H4 (cell line): ENCODE measurements around the gene ZNF692. TPM values are rescaled to one million over a fixed set of nuclear protein-coding genes. Genes with fewer than 3 reads are reported as not detected.
"Not testable (repeated sequence)": the region's sequence is repeated elsewhere in the genome, so short reads cannot be mapped to it uniquely, and the experiment has no call there.

ENCODE experiments used
- DNase-seq: peaks from one replicate; pipeline ENCODE4 v3.0.0-alpha.2; 2015; ENCODE audit warnings: low spot score
- total RNA-seq: library from RNA; depleted of rRNA; stranded (reverse); fragments of >200 nt; shearing (Covaris generic); gene quantifications from 2 replicates; pipeline ENCODE4 v1.2.3, GENCODE V29; 2014; rRNA removed

The ZNF692 gene, protein sequence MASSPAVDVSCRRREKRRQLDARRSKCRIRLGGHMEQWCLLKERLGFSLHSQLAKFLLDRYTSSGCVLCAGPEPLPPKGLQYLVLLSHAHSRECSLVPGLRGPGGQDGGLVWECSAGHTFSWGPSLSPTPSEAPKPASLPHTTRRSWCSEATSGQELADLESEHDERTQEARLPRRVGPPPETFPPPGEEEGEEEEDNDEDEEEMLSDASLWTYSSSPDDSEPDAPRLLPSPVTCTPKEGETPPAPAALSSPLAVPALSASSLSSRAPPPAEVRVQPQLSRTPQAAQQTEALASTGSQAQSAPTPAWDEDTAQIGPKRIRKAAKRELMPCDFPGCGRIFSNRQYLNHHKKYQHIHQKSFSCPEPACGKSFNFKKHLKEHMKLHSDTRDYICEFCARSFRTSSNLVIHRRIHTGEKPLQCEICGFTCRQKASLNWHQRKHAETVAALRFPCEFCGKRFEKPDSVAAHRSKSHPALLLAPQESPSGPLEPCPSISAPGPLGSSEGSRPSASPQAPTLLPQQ
- 5.2 and 5.3 TPM in 2 replicates for total RNA-seq

DNA sequence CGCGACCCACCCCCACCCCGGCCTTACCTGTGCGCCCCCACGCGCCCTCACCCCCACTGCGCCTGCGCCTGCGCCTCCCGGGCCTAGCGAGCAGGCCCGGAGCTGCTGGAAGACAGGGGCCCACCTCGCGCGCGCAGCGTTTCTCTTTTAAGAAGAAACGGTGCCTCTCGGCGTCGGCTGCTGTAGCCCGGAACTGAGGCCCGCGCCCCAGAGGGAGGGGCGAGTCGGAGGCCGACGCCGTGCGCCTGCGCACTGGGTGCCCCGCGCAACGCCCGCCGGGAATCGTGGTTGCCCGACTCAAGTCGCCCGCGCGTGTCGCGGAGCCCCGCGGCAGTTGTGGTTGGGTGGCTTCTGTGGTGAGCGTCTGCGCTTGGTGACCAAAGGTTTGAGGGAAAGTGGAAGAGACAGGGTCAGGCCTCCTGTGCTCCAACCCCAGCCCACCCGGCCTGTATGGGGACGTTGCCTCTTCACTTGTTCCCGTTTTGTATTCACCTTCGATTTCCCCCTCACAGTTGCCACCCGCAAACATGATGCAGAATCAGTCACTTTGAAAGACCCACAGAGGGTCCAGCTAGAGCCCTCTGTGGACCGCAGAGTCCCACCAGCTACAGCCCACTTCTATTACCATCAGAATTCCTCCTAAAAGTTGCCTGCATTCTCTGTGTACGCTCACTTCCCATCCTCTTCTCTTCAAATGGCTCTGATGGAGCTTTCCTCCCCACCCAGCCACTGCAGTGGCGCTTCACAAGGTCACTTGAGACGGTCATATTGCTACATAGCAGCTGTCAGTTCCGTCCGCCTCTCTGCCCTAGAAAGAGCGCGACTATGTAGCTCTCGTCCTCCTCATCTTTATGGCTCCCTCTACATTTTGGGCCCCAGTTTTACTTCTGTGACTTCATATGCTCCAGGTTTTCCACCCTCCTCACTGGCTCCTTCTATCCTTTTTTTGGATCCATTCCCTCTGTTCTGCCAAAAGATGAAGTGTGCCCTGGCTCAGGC lies at the start of gene ZNF692:
ZNF692 (minus strand) TSS at position 195 of the 999 bp plus-strand sequence. CDS start 776 bp downstream, outside the sequence.
- DNase-seq, result peak; percentile 95

GRCh38 chr1:248906753-248907661 lies 48.1 kb upstream of the ZNF692 start:
- DNase-seq, result no peak

DNA sequence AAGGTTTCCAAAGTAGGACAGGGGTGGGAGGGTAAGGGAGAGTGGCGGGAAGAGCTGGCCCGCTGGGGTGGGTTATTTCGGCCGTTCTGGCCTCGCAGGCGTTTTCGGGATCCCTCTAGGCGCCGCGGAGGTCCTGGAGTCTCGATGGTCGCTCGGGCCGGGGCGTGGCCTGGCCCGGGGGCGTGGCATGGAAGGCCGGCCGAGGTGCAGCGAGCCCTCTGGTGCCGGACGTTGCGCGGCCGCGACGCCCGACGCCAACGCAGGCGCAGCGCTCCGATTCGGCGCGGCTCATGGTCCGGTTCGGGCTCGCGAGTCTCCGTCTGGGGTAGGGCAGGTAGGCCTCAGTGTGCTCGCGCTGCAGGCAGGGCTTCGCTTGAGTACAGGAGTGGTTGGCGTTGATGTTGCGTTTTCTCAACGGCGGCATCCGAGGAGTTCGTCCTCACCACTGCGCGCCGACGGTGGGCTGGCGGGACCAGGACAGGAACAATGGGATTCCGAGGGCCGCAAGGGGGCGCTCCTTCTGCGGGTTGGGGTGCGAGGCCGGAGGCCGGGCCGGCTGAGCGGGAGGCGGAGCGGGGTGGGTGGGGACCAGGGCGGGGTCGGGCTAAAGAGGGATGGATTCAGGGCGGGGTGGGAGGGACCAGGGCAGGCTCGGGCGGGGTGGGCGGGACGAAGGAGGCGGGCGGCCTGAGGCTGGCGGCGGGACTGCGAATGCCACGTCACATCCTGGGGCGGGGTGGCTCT lies 47.3 kb upstream of the ZNF692 start, which contains the start of gene PGBD2:
PGBD2 (plus strand) TSS at position 227 of the 744 bp plus-strand sequence. CDS start 7,628 bp downstream, outside the sequence.
- DNase-seq, result peak; percentile 84

DNA sequence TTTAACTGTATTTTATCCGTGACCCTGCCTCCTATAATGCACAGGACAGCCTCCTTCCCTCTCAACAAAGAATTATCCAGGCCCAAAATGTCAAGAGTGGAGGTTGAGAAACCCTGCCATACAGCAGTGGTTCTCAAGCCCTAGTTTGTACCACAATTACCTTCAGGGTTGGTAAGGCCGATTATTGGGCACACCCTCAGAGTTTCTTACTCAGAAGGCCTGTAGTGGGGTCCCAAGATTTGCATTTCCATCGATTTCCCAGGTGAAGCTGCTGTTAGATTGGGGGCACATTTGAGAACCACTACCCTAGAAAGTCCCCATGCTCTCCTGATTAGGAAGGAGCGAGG lies 46.8 kb upstream of the ZNF692 start:
- no peak for DNase-seq

DNA sequence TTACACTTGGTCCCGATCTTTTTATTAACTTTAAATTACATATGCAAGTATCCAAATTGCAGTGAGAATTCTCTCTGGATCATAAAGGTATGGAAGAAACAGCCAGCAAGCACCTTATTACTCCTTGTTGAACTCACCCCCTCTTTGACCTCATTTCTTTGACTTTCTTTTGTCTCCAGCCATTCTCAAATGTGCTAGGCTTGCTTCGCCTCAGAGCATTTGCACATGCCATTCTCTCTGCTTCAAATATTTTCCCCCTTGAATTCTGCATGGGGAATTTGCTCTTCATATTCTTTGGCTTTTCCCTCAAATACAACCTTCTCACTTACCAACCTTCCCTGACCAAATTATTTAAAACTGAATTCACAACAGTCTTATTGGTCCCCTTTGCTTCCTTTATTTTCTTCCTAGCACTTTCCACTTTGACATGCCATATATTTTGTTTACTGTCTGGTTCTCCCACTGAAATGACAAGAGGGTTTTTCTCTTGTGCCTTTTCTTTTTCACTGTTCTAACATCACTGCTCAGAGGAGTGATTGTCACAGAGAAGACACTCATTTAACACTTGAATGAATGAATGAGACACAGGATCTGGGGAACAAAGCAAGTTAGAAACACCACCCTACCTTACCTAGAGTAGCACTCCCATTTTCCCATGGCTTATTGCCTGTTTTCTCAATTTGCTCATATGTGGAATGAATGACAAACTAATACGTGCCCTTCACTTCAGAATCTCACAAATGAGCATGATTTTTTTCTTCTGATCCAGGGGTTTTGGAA lies 45.7 kb upstream of the ZNF692 start:
- no peak for DNase-seq

DNA sequence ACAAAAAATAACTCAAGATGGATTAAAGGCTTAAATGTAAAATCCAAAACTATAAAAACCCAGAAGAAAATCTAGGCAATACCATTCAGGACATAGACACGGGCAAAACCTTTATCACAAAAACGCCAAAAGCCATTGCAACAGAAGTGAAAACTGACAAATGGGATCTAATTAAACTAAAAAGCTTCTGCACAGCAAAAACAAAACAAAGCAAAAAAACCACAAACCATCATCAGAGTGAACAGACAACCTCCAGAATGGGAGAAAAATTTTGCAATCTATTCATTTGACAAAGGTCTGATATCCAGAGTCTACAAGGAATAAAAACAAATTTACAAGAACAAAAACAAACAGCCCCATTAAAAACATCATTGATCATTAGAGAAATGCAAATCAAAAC lies 42.7 kb upstream of the ZNF692 start:
- no peak for DNase-seq

DNA sequence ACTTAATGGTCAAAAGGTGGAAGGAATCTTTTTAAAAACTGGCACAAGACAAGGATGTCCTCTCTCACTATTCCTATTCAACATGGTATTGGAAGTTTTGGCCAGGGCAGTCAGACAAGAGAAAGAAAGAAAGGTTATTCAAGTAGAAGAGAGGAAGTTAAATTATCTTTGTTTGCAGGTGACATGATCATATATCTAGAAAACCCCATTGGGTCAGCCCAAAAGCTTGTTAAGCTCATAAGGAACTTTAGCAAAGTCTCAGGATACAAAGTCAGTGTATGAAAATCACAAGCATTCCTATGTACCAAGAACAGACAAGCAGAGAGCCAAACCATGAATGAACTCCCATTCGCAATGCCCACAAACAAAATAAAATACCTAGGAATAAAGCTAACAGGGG lies 41.8 kb upstream of the ZNF692 start:
- no peak for DNase-seq

- no peak for DNase-seq
Observed at GRCh38 chr1:248897412-248898337, 38.8 kb upstream of the ZNF692 start.

- no peak for DNase-seq
Observed at GRCh38 chr1:248894837-248895236, 36.0 kb upstream of the ZNF692 start.

GRCh38 chr1:248892590-248892989 lies 33.7 kb upstream of the ZNF692 start:
- DNase-seq, result no peak

- DNase-seq, result no peak
Observed at GRCh38 chr1:248891758-248892157, 32.9 kb upstream of the ZNF692 start.

DNA sequence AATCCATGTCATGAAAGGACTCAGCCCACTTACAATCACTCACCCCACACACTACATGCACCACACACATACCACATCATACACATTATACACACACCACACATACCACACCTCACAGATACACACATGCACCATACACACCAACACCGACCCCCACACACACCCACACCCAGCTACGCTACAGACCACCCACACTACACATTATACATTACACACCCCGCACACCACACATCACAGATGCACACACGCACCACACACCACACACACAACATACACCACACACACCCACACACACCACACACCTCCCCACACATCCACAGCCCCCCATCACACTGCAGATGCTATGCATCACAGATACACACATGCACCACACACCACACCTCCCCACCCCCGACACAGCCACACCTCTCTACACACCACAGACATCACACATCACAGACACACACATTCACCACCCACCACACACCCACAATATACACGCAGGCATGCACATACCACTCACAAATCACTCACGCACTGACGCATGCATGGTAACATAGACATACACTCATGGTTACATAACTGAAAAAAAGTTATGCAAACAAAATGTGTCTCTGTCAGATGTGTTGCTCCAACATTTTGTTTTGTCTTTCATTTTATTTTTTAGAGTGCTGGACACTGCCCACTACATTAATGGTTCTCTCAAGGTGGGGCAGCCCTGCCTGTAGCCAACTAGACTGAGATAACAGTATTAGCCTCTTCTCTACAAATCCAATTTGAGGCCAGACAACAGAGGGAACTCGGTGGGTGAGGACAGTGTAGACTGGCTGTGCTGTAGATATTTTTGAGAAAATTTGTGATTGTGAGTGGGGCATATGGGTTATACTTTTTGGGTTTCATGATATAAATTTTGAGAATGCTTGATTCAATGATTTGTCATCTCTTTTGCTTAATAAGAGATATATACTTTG lies 31.9 kb upstream of the ZNF692 start:
- no peak for DNase-seq

GRCh38 chr1:248889914-248890243 lies 31.0 kb upstream of the ZNF692 start:
- DNase-seq, result not testable (repeated sequence)

DNA sequence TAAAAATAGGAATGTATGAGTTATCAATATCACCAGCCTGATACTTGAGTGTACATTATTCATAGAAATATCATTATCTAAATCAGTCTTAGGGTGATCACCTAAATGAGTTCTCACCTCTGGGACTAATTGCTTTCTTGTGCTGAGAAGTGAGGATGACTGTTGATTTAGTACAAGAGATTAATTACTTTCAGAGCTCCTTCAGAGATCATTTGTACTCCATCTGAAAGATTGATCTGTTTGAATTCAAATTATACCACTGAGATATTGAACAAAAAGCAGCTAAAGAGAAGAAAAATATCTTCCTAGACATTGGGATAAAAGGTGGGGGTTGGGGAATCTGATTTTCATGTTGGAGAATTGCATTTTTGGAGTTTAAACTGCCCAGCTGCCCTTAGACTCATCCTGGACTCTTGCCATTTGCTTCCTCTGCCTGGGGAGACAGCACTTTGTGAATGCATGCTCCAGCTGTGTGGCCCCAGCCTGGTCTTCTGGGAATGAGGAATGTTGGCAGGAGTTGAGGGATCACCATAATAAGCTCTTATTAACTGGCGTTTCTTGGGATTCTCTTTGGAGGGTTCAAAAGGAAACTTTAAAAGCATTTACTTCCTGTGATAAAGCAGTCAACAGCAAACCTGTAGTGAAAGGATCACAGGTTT lies 27.5 kb upstream of the ZNF692 start:
- no peak for DNase-seq

- no peak for DNase-seq
Observed at GRCh38 chr1:248885646-248886045, 26.8 kb upstream of the ZNF692 start.

DNA sequence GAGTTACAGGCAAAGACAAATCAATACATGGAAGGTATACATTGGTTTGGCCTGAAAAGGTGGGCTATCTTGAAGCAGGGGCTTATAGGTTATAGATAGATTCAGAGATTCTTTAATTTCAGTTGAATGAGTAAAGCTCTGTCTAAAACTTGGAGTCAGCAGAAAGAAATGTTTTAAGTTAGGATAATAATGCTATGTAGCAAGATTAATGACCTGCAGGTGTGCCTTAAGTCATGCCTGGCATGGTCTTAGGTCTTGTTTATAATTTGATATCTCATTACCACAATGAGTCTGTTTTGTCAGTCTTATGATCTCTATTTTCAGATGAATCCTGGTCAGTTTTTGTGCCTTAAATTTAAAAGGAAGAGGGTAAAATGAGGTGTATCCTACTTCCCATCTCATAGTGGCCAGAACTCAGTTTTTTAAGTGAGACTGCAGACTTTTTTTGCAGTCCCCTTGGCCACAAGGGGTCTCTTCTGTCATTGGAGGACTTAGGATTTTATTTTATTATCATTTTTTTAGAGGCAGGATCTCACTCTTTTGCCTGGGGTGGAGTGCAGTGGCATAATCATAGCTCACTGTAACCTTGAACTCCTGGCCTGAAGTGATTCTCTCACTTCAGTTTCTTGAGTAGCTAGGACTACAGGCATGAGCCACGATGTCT lies 25.9 kb upstream of the ZNF692 start:
- DNase-seq, result no peak
